Breast epithelium (tissue), 3 donors: ENCODE data around the gene OR51I2.

ENCODE experiments used
- POLR2A ChIP-seq: fragments of 450-650 bp; IDR thresholded peaks from one replicate; pipeline ENCODE4 v1.6.1; 2016; ENCODE audit warnings: antibody characterized with exemption, mild to moderate bottlenecking, moderate library complexity
- POLR2AphosphoS5 ChIP-seq, 3 donors: sonication (generic); formaldehyde crosslinking; IDR thresholded peaks; one replicate each; pipeline ENCODE4 v1.6.1; 2017; ENCODE audit warnings: antibody characterized with exemption in 3 of 3
- TF ChIP-seq, protein P1 (sequence below), 3 donors: fragments of 450-650 bp; IDR thresholded peaks; one replicate each; pipeline ENCODE4 v1.5.1; 2016 to 2017; ENCODE audit warnings: antibody characterized with exemption in 3 of 3, mild to moderate bottlenecking in 3 of 3, moderate library complexity in 3 of 3

DNA sequence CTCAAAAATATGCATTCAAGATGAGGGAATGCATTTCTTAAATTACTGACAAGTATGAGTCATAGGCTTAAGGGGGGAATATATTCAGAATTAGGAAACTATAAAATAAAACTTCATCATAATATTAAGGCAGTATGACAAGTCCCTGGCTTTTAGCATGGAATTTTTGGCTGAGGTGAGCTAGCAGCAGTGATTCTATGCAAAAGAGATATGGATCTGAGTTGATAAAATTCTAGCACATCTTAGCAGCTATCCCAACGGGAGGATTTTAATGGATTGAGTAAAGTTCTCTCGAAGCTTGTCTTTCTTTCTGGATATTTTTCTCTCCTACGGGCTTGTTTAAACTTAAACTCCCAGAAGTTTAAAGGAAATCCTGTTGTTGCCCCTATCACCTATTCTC, 26.0 kb upstream of the OR51I2 start:
- TF ChIP-seq, protein P1, sequence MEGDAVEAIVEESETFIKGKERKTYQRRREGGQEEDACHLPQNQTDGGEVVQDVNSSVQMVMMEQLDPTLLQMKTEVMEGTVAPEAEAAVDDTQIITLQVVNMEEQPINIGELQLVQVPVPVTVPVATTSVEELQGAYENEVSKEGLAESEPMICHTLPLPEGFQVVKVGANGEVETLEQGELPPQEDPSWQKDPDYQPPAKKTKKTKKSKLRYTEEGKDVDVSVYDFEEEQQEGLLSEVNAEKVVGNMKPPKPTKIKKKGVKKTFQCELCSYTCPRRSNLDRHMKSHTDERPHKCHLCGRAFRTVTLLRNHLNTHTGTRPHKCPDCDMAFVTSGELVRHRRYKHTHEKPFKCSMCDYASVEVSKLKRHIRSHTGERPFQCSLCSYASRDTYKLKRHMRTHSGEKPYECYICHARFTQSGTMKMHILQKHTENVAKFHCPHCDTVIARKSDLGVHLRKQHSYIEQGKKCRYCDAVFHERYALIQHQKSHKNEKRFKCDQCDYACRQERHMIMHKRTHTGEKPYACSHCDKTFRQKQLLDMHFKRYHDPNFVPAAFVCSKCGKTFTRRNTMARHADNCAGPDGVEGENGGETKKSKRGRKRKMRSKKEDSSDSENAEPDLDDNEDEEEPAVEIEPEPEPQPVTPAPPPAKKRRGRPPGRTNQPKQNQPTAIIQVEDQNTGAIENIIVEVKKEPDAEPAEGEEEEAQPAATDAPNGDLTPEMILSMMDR (IDR thresholded peaks at IDR 0.05) = no peak
- TF ChIP-seq POLR2A (no peak), POLR2AphosphoS5 (IDR thresholded peaks at IDR 0.05) (no peak)
